Erythroblast (primary cell): ENCODE data around the gene FMNL1.

Experiments
- GATA1 ChIP-seq: IDR thresholded peaks from 2 replicates; pipeline ENCODE4 v1.6.1; 2011; ENCODE audit warnings: low read depth, mild to moderate bottlenecking, control low read depth, low read length, moderate library complexity
- POLR2A ChIP-seq: IDR thresholded peaks from 2 replicates; pipeline ENCODE4 v1.6.1; 2011; ENCODE audit warnings: mild to moderate bottlenecking, low read length

DNA sequence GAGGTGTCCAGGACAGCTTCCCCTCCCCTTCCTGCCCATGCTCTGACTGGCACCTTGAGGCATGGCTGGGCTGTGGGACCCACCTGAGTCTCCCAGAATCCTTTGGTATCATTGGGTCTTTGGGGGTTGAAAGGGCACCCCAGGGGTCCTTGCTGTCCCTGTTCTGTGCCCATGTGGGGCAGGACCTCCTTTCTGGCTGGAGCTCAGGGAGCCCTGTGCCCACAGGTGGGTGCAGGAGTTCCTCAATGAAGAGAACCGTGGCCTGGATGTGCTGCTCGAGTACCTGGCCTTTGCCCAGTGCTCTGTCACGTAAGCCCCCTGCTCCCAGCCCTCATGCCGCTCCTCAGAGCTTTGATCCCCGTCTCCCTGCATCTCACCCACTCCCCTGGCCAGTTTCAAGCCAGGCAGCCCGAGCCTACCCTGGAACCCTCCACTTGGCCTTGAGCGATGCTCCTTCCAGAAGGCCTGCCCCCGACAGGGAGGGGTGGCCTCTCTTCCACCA, 11.8 kb downstream of the FMNL1 start:
- TF ChIP-seq POLR2A (no peak), GATA1 (no peak)
